AG04449 (cell line): ENCODE measurements around the gene ZNF365.

ENCODE experiments used
- CTCF ChIA-PET: fragments of 350-600 bp; formaldehyde crosslinking; extraction: SDS; loops from one replicate; lab custom pipeline; 2021; ENCODE audit warnings: antibody characterized with exemption; lab: Yijun Ruan, JAX
- POLR2A ChIA-PET: fragments of 400-600, 350-600 bp; formaldehyde crosslinking; extraction: SDS; loops from one replicate; lab custom pipeline; 2020; ENCODE audit warnings: antibody characterized with exemption, inconsistent platforms; lab: Yijun Ruan, JAX
- DNase-seq: peaks from one replicate; pipeline ENCODE4 v3.0.0-alpha.2; 2010; ENCODE audit warnings: low read depth, low spot score
- H3K4me3 ChIP-seq: 2 replicates; pipeline ENCODE4 v1.5.1; 2011; ENCODE audit warnings: low read depth, mild to moderate bottlenecking, control low read depth, low read length
- TF ChIP-seq, protein P1 (sequence below): IDR thresholded peaks from one replicate; pipeline ENCODE4 v1.5.1; 2011; ENCODE audit warnings: mild to moderate bottlenecking, moderate library complexity, low read length, control low read depth, inconsistent platforms; ENCODE audit not compliant: insufficient read depth; ENCODE audit errors: missing control alignments

Gene ZNF365

DNA sequence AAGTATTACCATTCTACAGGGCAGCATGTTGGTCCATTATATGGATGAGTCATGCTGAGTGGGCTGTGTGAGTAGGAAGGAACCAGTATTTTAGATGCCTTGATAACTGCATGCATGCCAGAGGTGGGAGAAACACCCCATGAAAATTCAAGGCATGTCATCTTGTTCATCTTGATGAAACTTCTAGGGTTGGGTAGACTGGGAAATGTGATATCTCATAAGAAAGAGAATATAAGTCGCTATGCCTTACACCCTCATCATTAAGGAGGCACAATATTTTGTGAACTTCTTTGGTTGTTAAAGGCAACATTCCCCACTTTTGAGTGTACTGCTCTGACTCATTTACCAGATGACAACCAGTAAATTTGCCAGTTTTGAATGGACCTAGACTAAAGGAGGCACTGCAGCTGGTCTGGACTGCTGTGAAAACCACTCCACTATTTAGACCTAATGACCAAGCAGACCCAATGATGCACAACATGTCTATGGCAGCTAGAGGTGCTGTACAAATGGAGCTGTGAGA, 48.0 kb downstream of the ZNF365 start:
- DNase-seq, result peak; percentile 61
- no peak overlapping the region for H3K4me3 ChIP-seq
- TF ChIP-seq, protein P1, sequence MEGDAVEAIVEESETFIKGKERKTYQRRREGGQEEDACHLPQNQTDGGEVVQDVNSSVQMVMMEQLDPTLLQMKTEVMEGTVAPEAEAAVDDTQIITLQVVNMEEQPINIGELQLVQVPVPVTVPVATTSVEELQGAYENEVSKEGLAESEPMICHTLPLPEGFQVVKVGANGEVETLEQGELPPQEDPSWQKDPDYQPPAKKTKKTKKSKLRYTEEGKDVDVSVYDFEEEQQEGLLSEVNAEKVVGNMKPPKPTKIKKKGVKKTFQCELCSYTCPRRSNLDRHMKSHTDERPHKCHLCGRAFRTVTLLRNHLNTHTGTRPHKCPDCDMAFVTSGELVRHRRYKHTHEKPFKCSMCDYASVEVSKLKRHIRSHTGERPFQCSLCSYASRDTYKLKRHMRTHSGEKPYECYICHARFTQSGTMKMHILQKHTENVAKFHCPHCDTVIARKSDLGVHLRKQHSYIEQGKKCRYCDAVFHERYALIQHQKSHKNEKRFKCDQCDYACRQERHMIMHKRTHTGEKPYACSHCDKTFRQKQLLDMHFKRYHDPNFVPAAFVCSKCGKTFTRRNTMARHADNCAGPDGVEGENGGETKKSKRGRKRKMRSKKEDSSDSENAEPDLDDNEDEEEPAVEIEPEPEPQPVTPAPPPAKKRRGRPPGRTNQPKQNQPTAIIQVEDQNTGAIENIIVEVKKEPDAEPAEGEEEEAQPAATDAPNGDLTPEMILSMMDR, result no peak
- ChIA-PET POLR2A (no interaction called here), CTCF (interaction anchor here (0.8 to 6.5 kb wide), 6 partner anchors 9 to 157 kb away, joined by 3 to 38 read pairs (median 8); no protein-coding TSS in a partner anchor)

DNA sequence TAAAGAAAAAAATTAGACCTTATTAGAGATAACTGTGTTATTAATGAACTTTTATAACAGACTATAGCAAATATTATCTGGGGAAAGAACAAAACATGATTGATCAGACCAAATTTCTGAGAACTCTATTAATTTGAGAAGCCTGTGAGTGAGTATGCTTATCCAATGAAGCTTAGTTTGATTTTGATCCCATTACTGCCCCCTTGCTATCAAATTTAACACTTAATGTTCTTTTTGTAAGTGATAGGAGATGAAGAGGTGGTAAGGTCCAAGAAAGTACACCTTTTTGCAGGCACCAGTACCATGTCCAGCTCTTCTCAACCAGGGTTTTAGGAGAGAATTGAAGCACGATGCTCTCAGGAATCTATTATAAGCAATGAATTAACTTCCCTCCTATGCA, 49.9 kb downstream of the ZNF365 start:
- DNase-seq, result no peak
- ChIA-PET POLR2A (no interaction called here), CTCF (interaction anchor here (0.7 to 6.5 kb wide), 7 partner anchors 9 to 179 kb away, joined by 3 to 38 read pairs (median 6); no protein-coding TSS in a partner anchor)
- H3K4me3 ChIP-seq, result no peak overlapping the region
- TF ChIP-seq, protein P1, result no peak

DNA sequence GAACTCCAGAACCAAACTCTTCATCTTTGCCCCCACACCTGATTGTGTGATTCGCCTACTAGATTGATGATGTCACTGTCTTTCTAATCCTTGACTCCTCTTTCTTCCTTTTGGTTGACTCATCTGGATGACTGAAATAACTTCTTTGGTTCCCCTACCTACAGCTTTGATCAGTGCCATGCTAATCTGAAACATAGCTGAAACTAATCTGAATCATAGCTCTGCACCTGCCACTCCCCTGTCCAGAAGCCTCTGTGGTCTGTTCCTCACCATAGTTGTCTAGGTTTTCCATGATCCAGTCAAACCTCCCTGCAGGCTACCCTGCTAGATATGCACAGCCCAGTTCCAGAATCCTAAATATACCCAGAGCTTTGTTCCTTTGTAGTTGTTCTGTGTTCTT, 51.9 kb downstream of the ZNF365 start:
- ChIA-PET POLR2A (no interaction called here), CTCF (interaction anchor here (1.0 to 2.1 kb wide), 5 partner anchors 11 to 733 kb away, joined by 3 to 10 read pairs (median 4); no protein-coding TSS in a partner anchor)
- DNase-seq, result no peak
- TF ChIP-seq, protein P1, result no peak
- no peak overlapping the region for H3K4me3 ChIP-seq

DNA sequence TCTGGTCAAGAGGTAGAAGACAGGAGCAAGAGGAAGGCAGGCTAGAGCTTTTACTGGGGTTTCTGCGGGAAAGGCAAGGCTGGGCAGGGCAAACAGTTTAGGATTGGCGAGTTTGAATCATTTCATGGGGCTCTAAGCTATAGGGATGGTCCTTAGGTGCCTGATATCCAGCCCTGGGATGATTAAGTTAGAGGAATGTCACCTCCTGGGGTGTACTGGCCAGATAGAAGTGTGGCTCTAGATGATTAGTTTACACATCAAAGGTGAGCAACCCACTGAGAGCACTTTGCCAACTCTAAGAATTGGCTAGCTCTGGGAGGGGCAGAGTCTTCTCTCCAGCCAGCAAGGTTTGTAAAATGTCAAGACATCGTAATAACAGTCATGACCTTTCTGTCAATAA, 52.4 kb downstream of the ZNF365 start:
- no peak overlapping the region for H3K4me3 ChIP-seq
- TF ChIP-seq, protein P1, result no peak
- no peak for DNase-seq
- CTCF ChIA-PET, result interaction anchor here (1.0 to 2.1 kb wide), 5 partner anchors 11 to 732 kb away, joined by 3 to 10 read pairs (median 4); no protein-coding TSS in a partner anchor
- POLR2A ChIA-PET, result no interaction called here

DNA sequence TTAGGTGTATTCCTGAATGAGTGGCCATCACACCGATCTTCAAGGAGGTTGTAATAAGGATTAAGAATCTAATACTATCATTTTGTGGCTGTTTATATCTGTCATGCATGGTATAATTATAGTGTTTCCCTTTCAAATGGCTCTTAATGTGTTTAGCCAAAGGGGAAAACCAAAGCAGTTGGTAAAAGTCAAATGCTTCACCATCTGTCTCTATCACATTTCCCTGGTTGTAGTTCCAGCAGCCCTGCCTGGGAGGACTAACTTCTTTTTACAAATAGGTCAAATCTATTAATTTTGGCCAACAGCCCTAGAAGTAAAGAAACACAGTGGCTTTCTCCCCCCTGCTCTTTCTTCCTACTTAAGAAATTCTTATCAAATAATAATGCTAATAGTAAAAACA, 56.7 kb downstream of the ZNF365 start:
- POLR2A ChIA-PET, result no interaction called here
- CTCF ChIA-PET, result interaction anchor here (1.0 to 1.5 kb wide), 2 partner anchors 9 to 166 kb away, joined by 3 to 6 read pairs; no protein-coding TSS in a partner anchor

DNA sequence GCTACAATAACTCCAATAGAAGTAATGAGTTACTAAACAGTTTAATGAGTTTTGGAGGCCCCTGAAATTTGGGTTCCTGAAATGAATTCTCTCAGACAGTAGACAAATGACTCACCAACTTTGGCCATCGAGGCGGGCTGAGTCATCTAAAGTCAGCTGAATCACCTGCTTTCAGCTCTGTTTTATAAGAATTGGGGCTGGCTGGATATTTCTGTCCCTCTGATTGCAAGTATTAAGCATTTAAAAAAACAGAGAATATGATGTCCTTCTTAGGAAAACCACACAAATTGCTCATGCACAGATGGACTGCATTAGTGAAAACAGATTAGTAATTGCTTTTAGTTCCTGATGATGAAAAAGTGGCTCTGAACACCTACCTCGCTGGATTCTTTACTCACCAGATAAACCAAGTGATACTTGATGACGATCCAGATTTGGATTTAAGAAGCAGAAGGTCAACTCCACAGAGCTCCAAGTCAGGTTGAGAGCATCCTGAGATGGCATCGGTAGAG, 59.1 kb downstream of the ZNF365 start:
- no peak overlapping the region for H3K4me3 ChIP-seq
- POLR2A ChIA-PET, result interaction anchor here (0.6 to 1.0 kb wide), 3 partner anchors 21 to 956 kb away, joined by 3 to 5 read pairs (median 3); no protein-coding TSS in a partner anchor
- CTCF ChIA-PET, result interaction anchor here (0.8 to 3.2 kb wide), 5 partner anchors 9 to 385 kb away, joined by 3 to 8 read pairs (median 6); no protein-coding TSS in a partner anchor
- TF ChIP-seq, protein P1, result no peak
- DNase-seq, result peak; percentile 90

More for the DNA sequence above, 56.7 kb downstream of the ZNF365 start:
- H3K4me3 ChIP-seq, result no peak overlapping the region
- TF ChIP-seq, protein P1, result no peak
- DNase-seq, result no peak
